CD14-positive monocyte (primary cell): ENCODE measurements around the gene UBL4B. TPM values are rescaled to one million over a fixed set of nuclear protein-coding genes. Genes with fewer than 3 reads are reported as not detected.
A peak's percentile ranks its signal among the peaks of the same experiment; 100 is the strongest.

Source experiments
- DNase-seq, 3 donors: peaks; one replicate each; pipeline ENCODE4 v3.0.0-alpha.2; 2011 to 2022
- H2AFZ ChIP-seq: 2 replicates; pipeline ENCODE4 v1.6.0; 2012; ENCODE audit warnings: mild to moderate bottlenecking, low read depth, low read length, inconsistent platforms; ENCODE audit not compliant: insufficient read depth, poor library complexity, severe bottlenecking
- H3K27ac ChIP-seq, 2 donors: 1 replicate in 1 of 2; 2 replicates in 1 of 2; pipeline ENCODE4 v1.5.1; 2012 to 2013; ENCODE audit warnings: low read length in 2 of 2, control low read depth in 1 of 2, inconsistent platforms in 1 of 2, low read depth in 1 of 2, mild to moderate bottlenecking in 1 of 2
- H3K27me3 ChIP-seq, 2 donors: one replicate each; pipeline versions ENCODE4 v1.6.0 to v1.6.1; 2011 to 2013; ENCODE audit warnings: low read length in 2 of 2; ENCODE audit not compliant: control insufficient read depth in 2 of 2, insufficient read depth in 2 of 2
- H3K36me3 ChIP-seq, 2 donors: replicated peaks in 1 of 2; 1 replicate in 1 of 2; 2 replicates in 1 of 2; pipeline versions ENCODE4 v1.5.1 to v1.6.1; 2012 to 2013; ENCODE audit warnings: low read length in 2 of 2, control low read depth in 1 of 2, inconsistent platforms in 1 of 2, mild to moderate bottlenecking in 1 of 2; ENCODE audit not compliant: insufficient read depth in 2 of 2, control insufficient read depth in 1 of 2
- H3K4me1 ChIP-seq, 2 donors: 1 replicate in 1 of 2; 2 replicates in 1 of 2; pipeline versions ENCODE4 v1.5.1 to v1.6.1; 2012 to 2013; ENCODE audit warnings: low read length in 2 of 2, control low read depth in 1 of 2, inconsistent platforms in 1 of 2, mild to moderate bottlenecking in 1 of 2, moderate library complexity in 1 of 2; ENCODE audit not compliant: insufficient read depth in 2 of 2, control insufficient read depth in 1 of 2
- H3K4me2 ChIP-seq: replicated peaks from 2 replicates; pipeline ENCODE3; 2012; ENCODE audit warnings: low read length, moderate library complexity, mild to moderate bottlenecking; ENCODE audit not compliant: poor library complexity, severe bottlenecking; ENCODE audit errors: extremely low read depth
- H3K4me3 ChIP-seq, 3 experiments: fragments of 200-600 bp in 1 of 3; sonication (generic) in 1 of 3; replicated peaks in 1 of 3; 1 replicate in 2 of 3; 2 replicates in 1 of 3; pipeline ENCODE4 v1.5.1; 2011 to 2013; ENCODE audit warnings: low read length in 3 of 3, mild to moderate bottlenecking in 3 of 3, control low read depth in 2 of 3, low read depth in 2 of 3, inconsistent platforms in 1 of 3, moderate library complexity in 1 of 3
- H3K79me2 ChIP-seq: 2 replicates; pipeline ENCODE4 v1.6.0; 2012; ENCODE audit warnings: mild to moderate bottlenecking, control low read depth, inconsistent platforms, low read length, moderate library complexity; ENCODE audit not compliant: insufficient read depth
- H3K9ac ChIP-seq: 2 replicates; pipeline ENCODE4 v1.6.0; 2017; ENCODE audit warnings: low read length, mild to moderate bottlenecking; ENCODE audit not compliant: insufficient read depth, poor library complexity, severe bottlenecking
- H3K9me3 ChIP-seq, 2 donors: replicated peaks in 1 of 2; 1 replicate in 1 of 2; 2 replicates in 1 of 2; pipeline versions ENCODE4 v1.5.1 to v1.6.1; 2012 to 2013; ENCODE audit warnings: low read length in 2 of 2, control low read depth in 1 of 2; ENCODE audit not compliant: control insufficient read depth in 1 of 2, insufficient read depth in 1 of 2
- H4K20me1 ChIP-seq: 2 replicates; pipeline ENCODE4 v1.6.0; 2012; ENCODE audit warnings: mild to moderate bottlenecking, low read length, control low read depth, moderate library complexity; ENCODE audit not compliant: insufficient read depth
- H3K27ac Mint-ChIP-seq, 7 donors: one replicate each; pipeline ENCODE4 v1.8.0; 2020; ENCODE audit warnings: mild to moderate bottlenecking in 7 of 7, mixed read lengths in 7 of 7, moderate library complexity in 6 of 7, inconsistent platforms in 2 of 7
- H3K27me3 Mint-ChIP-seq, 3 donors: one replicate each; pipeline ENCODE4 v1.8.0; 2021 to 2022; ENCODE audit warnings: low read depth in 3 of 3, mild to moderate bottlenecking in 3 of 3, mixed read lengths in 3 of 3, moderate library complexity in 3 of 3, inconsistent platforms in 1 of 3
- H3K36me3 Mint-ChIP-seq, 2 donors: one replicate each; pipeline ENCODE4 v1.8.0; 2020; ENCODE audit warnings: mixed read lengths in 2 of 2, inconsistent platforms in 1 of 2, mild to moderate bottlenecking in 1 of 2
- H3K4me1 Mint-ChIP-seq: one replicate; pipeline ENCODE4 v1.8.0; 2020; ENCODE audit warnings: mild to moderate bottlenecking, mixed read lengths
- H3K4me3 Mint-ChIP-seq, 2 donors: one replicate each; pipeline ENCODE4 v1.8.0; 2020; ENCODE audit warnings: mild to moderate bottlenecking in 2 of 2, mixed read lengths in 2 of 2, moderate library complexity in 1 of 2
- H3K9me3 Mint-ChIP-seq, 7 donors: one replicate each; pipeline ENCODE4 v1.8.0; 2020 to 2022; ENCODE audit warnings: mixed read lengths in 7 of 7, mild to moderate bottlenecking in 6 of 7, moderate library complexity in 6 of 7, inconsistent platforms in 2 of 7
- WGBS: methylation state at CpG from one replicate; pipeline ENCODE4 v1.1.5; 2013; ENCODE audit warnings: missing lambda C conversion rate; ENCODE audit not compliant: insufficient coverage; 5-methylcytosine and 5-hydroxymethylcytosine counted together
- intact Hi-C, 2 donors: fragments of 100-400 bp; cut with micrococcal nuclease; formaldehyde crosslinking; loops; one replicate each; pipeline versions ENCODE4 v1.15.0 to v1.15.1; 2023
- polyA plus RNA-seq, 3 donors: library from polyadenylated mRNA; depleted of rRNA in 1 of 3; unstranded in 2 of 3; stranded (reverse) in 1 of 3; fragments of 300-500 nt in 2 of 3; fragments of >200 nt in 1 of 3; fragmentation: Illumina TruSeq in 2 of 3; gene quantifications; 1 replicate in 2 of 3; 2 replicates in 1 of 3; pipeline ENCODE4 v1.2.3, GENCODE V29; 2012 to 2021
- TF ChIP-seq, protein P1 (sequence below): fragments of 200-600 bp; IDR thresholded peaks from one replicate; pipeline ENCODE4 v1.8.0; 2022; ENCODE audit warnings: antibody characterized with exemption, mild to moderate bottlenecking

The UBL4B gene
- polyA plus RNA-seq, 3 donors: not detected

- Mint-ChIP-seq H3K9me3 (peaks cover 0 to 14% (median 3%) of the 10 kb centered on the region in 7 donors), H3K4me3 (no peak overlapping the region), H3K4me1 (peaks cover 23% of the 10 kb centered on the region), H3K27me3 (peaks cover 50 to 55% (median 53%) of the 10 kb centered on the region in 3 donors), H3K36me3 (peaks cover 4 to 14% of the 10 kb centered on the region in 2 donors), H3K27ac (no peak overlapping the region)
- DNase-seq: no peak
- H3K9me3 ChIP-seq: peaks cover 0 to 6% of the 10 kb centered on the region in 2 donors
- no peak overlapping the region for H2AFZ ChIP-seq
- intact Hi-C loops: no loop called here
- H3K4me2 ChIP-seq: no peak overlapping the region
- no peak overlapping the region for H3K27ac ChIP-seq
- H3K4me3 ChIP-seq: no peak overlapping the region
- TF ChIP-seq, protein P1, sequence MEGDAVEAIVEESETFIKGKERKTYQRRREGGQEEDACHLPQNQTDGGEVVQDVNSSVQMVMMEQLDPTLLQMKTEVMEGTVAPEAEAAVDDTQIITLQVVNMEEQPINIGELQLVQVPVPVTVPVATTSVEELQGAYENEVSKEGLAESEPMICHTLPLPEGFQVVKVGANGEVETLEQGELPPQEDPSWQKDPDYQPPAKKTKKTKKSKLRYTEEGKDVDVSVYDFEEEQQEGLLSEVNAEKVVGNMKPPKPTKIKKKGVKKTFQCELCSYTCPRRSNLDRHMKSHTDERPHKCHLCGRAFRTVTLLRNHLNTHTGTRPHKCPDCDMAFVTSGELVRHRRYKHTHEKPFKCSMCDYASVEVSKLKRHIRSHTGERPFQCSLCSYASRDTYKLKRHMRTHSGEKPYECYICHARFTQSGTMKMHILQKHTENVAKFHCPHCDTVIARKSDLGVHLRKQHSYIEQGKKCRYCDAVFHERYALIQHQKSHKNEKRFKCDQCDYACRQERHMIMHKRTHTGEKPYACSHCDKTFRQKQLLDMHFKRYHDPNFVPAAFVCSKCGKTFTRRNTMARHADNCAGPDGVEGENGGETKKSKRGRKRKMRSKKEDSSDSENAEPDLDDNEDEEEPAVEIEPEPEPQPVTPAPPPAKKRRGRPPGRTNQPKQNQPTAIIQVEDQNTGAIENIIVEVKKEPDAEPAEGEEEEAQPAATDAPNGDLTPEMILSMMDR: no peak
- H3K4me1 ChIP-seq: peaks cover 15 to 24% of the 10 kb centered on the region in 2 donors
- peaks cover 27 to 49% of the 10 kb centered on the region in 2 donors for H3K27me3 ChIP-seq
- WGBS: 100% methylated on average over 2 of the region's 5 CpGs
- no peaks in the 10 kb centered on the region for H3K36me3 ChIP-seq
- no peaks in the 10 kb centered on the region for H3K79me2 ChIP-seq
- H3K9ac ChIP-seq: no peak overlapping the region
- no peaks in the 10 kb centered on the region for H4K20me1 ChIP-seq
Observed at GRCh38 chr1:110081061-110081460, 31.2 kb upstream of the UBL4B start.

- DNase-seq: no peak
- H3K36me3 ChIP-seq: no peaks in the 10 kb centered on the region
- peaks cover 54 to 63% (median 57%) of the 10 kb centered on the region in 3 donors for H3K27me3 Mint-ChIP-seq
- WGBS: 77% methylated on average over 4 of the region's 5 CpGs
- no peaks in the 10 kb centered on the region for H3K79me2 ChIP-seq
- H3K27ac Mint-ChIP-seq: no peak overlapping the region
- H3K27ac ChIP-seq: no peak overlapping the region
- H3K27me3 ChIP-seq: peaks cover 36 to 57% of the 10 kb centered on the region in 2 donors
- no peak overlapping the region for H3K4me2 ChIP-seq
- peaks cover 15 to 24% of the 10 kb centered on the region in 2 donors for H3K4me1 ChIP-seq
- TF ChIP-seq, protein P1: no peak
- H3K4me3 Mint-ChIP-seq: peak overlapping the region in 1 of 2 donors; percentile 69
- H3K9me3 Mint-ChIP-seq: peaks cover 0 to 16% (median 3%) of the 10 kb centered on the region in 7 donors
- intact Hi-C loops: no loop called here
- peaks cover 23% of the 10 kb centered on the region for H3K4me1 Mint-ChIP-seq
- peaks cover 4 to 14% of the 10 kb centered on the region in 2 donors for H3K36me3 Mint-ChIP-seq
- H3K4me3 ChIP-seq: no peak overlapping the region
- no peaks in the 10 kb centered on the region for H4K20me1 ChIP-seq
- H3K9ac ChIP-seq: no peak overlapping the region
- no peak overlapping the region for H2AFZ ChIP-seq
- H3K9me3 ChIP-seq: peaks cover 0 to 6% of the 10 kb centered on the region in 2 donors
Observed at GRCh38 chr1:110082477-110082876, 29.8 kb upstream of the UBL4B start.
